ENCODE measurements around the gene MYLK.

GRCh38 chr3:123753286-123753685, 130.8 kb downstream of the MYLK start:
- no peak for TF ChIP-seq TCF3 (IDR thresholded peaks at IDR 0.05; ENCODE audit: borderline replicate concordance, insufficient read depth, low read depth, low read length)
- no peak for TF ChIP-seq POLR2A (IDR thresholded peaks at IDR 0.05; ENCODE audit: low read depth, low read length)
